GM18858 (cell line): Measurements from ENCODE around the gene FUCA2.
A peak's percentile ranks its signal among the peaks of the same experiment; 100 is the strongest.
"Not testable (repeated sequence)": the region's sequence is repeated elsewhere in the genome, so short reads cannot be mapped to it uniquely, and the experiment has no call there.

Source experiments
- ATAC-seq: cut with Tn5 transposase; IDR thresholded peaks from one replicate; pipeline ENCODE4 v1.9.1; 2021; ENCODE audit not compliant: unreplicated experiment

Gene FUCA2

DNA sequence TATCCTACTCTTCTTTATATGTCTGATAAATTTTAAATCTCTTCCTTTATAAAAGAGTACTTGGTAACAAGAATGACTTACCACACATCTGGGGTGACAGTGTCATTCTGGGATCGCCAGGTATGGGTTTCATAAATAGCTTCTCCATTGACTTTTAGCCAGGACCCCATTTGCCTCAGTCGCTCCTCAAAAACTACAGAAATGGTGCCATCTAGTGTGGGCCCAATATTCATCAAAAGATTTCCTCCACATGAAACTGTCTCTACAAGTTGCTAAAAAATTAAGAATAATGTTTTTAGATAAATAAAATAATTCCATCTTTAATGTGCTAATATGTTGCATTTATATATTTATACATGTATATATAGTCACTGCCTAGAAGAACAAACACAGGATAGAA, 9.7 kb downstream of the FUCA2 start:
- ATAC-seq: no peak

GRCh38 chr6:143498428-143498827, 13.1 kb downstream of the FUCA2 start:
- ATAC-seq: no peak

DNA sequence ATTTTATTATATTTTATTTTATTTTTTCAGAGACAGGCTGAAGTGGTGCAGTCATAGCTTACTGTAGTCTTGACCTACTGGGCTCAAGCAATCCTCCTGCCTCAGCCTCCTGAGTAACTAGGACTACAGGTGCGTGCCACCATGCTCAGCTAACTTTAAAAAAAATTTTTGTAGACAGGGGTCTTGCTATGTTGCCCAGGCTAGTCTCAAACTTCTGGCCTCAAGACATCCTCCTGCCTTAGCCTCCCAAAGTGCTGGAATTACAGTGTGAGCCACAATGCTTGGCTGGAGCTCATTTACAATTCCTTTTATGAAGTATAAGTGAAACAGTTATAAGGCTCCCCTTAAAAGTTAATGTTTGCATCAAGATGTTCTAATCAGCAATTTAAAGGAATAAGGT, 14.5 kb downstream of the FUCA2 start:
- ATAC-seq: no peak

DNA sequence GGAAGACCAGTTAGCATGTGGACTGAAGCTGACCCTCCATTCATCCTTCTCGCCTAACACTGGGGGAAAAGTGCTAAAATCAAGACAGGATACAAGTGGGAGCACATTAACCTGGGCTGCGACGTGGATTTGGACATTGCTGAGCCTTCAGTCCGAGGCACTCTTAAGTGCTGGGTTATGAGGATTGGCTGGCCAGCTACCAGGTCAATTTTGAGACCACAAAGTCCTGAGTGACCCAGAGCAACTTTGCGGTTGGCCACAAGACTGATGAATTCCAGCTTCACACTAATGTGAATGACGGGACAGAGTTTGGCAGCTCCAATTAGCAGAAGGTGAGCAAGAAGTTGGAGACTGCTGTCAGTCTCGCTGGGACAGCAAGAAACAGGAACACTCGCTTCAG, 20.7 kb downstream of the FUCA2 start:
- ATAC-seq: no peak

GRCh38 chr6:143490244-143490643, 21.3 kb downstream of the FUCA2 start:
- no peak for ATAC-seq

DNA sequence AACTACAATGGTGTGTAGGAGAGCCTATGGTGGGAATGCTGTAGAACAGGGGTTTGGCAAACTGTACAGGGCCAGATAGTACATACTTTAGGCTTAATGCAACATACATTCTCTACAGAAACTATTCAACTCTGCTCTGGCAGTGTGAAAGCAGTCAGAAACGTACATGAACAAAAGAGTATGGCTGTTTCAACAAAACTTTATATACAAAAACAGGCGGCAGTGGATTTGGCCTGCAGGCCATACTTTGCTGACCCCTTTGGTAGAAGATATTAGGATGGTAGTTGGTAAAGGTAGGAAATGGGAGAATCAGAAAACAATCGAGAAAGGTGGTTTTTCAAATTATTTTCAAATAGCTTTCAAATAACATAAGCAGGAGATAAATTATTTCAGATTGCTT, 24.8 kb downstream of the FUCA2 start:
- ATAC-seq: no peak

DNA sequence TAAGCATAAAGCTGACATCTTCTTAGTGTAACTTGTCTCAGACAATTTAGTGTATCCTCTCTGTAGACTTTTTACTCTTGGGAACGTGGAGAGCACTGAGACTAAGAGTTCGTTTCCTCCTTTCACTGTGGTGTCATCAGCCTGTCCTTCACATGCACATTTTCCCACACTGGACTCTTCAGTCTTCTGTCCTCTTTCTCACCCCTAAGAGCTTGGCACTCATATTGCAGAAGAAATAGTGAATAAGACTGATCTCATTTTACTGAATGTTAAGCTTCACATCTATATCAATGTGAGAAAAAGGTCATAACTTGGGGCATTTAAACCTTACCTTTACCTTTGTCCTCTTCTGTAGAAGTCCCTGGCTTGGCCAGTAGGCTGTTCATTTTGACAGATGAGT, 25.6 kb downstream of the FUCA2 start:
- ATAC-seq: no peak

GRCh38 chr6:143482593-143482992, 28.9 kb downstream of the FUCA2 start:
- ATAC-seq: no peak

- peak; percentile 49 for ATAC-seq
Observed at GRCh38 chr6:143478479-143479062, 32.9 kb downstream of the FUCA2 start.

GRCh38 chr6:143476545-143476944, 35.0 kb downstream of the FUCA2 start:
- no peak for ATAC-seq

DNA sequence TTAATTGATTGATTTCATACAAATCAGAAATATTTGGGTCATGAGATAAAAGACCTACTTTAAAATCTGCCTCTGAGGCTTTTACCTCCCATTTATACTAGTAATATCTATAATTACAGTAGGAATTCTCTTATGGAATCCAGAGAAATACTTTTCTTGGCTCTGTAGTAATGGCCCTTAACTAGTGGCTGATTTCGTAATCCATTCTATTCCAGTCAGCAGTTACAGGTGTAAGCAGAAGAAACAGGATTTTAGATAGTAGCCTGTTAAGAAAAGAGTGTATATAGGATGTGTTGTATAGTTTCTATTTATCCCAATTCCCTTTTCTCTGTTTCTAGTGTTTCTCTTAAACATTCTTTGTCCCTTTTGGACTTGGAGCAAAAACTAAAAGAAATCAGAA, 39.7 kb downstream of the FUCA2 start:
- ATAC-seq: no peak

DNA sequence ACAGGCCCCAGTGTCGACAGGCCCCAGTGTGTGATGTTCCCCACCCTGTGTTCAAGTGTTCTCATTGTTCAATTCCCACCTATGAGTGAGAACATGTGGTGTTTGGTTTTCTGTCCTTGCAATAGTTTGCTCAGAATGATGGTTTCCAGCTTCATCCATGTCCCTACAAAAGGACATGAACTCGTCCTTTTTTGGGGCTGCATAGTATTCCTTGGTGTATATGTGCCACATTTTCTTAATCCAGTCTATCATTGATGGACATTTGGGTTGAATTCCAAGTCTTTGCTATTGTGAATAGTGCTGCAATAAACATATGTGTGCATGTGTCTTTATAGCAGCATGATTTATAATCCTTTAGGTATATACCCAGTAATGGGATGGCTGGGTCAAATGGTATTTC, 42.7 kb downstream of the FUCA2 start:
- not testable (repeated sequence) for ATAC-seq

GRCh38 chr6:143468026-143468425, 43.5 kb downstream of the FUCA2 start:
- no peak for ATAC-seq

GRCh38 chr6:143465546-143465945, 46.0 kb downstream of the FUCA2 start:
- ATAC-seq: no peak

GRCh38 chr6:143457563-143458359, 53.8 kb downstream of the FUCA2 start:
- ATAC-seq: no peak

GRCh38 chr6:143451531-143451930, 60.0 kb downstream of the FUCA2 start:
- no peak for ATAC-seq

DNA sequence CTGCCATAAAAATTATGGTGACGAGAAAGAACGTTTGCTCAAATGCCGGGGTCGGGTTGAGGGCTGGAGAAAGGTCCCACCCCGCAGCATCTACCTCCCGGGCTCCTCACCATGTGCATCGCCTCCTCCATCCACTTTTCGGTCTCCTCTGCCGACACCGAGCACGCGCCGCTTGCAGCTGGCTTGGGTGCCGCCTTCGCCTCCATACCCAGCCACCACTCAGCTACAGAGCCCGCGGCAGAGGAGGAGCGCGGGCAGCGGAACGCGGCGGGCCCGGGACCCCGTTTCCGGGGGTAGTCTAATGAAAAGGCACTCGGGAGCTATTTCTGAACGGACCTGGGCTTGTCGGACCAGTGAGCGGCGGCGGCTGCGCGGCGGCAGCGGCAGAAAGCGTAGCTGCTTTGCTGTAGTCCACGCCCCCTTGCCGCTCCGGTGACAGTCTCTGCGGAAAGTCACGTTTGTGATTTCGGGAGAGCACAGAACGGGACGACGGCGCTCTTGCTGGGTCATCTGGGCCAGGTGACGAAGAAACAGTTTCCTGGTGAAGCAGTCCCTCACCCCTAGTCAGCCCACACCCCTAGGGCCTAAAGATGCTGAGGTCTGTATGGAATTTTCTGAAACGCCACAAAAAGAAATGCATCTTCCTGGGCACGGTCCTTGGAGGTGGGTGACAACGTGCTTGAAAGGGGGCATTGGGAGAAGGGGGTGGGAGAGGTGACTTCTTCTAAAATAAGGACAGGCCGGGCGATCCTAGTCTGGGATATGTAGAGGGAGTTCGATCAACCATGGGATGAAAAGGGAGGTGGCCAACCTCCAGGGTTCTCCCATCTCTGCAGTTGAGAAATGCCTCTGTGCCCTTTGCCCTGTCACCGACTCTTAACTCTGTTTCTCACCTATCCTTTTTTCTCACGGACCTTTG, 60.8 kb downstream of the FUCA2 start, which contains the start of the genes ADAT2 and PEX3:
Gene ADAT2 (minus strand): TSS at position 243 of the 919 bp plus-strand sequence. CDS start 37 bp downstream, at position 206.
Gene PEX3 (plus strand): TSS at position 353 of the 919 bp plus-strand sequence. CDS start 238 bp downstream, at position 591.
- ATAC-seq: peak; percentile 95

DNA sequence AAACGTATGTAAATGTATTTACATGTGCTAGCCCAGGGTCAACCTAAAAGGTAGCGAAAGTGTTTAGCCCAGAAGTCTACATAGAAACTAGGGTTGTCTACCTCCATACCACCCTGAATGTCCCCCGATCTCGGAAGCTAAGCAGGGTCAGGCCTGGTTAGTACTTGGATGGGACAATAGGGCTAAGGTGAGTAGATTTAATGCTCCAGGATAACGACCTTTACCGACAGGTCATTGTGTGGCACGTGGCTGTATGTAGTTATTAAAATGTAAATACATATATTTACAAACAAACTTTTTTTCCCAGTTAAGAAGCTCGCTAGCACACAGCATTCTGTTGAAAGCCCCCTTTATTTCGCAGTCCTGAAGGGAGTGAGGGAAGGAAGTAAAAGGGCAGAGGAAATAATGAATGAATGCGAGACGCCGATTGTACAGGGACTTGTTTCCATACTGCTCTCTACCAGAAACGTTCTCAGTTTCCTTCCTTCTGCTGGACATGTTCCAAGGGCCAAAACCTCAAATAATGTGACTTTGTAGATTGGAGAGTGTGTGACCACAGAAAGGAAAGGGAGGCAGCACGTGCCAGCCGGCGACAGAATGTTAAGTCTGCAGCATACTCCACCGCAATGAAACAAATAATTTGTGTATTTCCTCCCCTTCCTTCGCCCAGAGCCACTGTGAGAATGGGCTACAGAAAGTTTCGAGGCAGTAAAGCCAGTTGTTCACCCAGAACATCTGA, 61.6 kb downstream of the FUCA2 start:
- peak; percentile 0 for ATAC-seq

- no peak for ATAC-seq
Observed at GRCh38 chr6:143449082-143449713, 62.3 kb downstream of the FUCA2 start.

DNA sequence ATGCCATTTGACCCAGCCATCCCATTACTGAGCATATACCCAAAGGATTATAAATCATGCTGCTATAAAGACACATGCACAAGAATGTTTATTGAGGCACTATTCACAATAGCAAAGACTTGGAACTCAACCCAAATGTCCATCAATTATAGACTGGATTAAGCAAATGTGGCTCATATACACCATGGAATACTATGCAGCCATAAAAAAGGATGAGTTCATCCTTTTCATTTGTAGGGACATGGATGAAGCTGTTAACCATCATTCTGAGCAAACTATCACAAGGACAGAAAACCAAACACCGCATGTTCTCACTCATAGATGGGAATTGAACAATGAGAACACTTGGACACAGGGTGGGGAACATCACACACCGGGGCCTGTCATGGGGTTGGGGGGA, 63.7 kb downstream of the FUCA2 start:
- not testable (repeated sequence) for ATAC-seq
